GM10248 (cell line): ENCODE results near the gene DPP10.

ENCODE experiments used
- CTCF ChIA-PET: fragments of 300-600 bp; sonication (Branson Sonifier 250); formaldehyde crosslinking; extraction: SDS; loops from one replicate; lab custom pipeline; 2021; ENCODE audit warnings: antibody characterized with exemption; lab: Yijun Ruan, JAX
- POLR2A ChIA-PET: fragments of 350-650 bp; sonication (Branson Sonifier 250); formaldehyde crosslinking; extraction: SDS; loops from one replicate; lab custom pipeline; 2020; ENCODE audit warnings: antibody characterized with exemption; lab: Yijun Ruan, JAX
- DNase-seq: peaks from one replicate; pipeline ENCODE4 v3.0.0; 2012; ENCODE audit errors: extremely low spot score
- CTCF ChIP-seq: IDR thresholded peaks from 2 replicates; pipeline ENCODE4 v1.5.1; 2012; ENCODE audit warnings: mild to moderate bottlenecking, low read depth; ENCODE audit errors: extremely low read depth, missing control alignments, control extremely low read depth

DPP10 gene

GRCh38 chr2:114426756-114427155, 15.7 kb upstream of the DPP10 start:
- TF ChIP-seq CTCF, result no peak
- POLR2A ChIA-PET, result no interaction called here
- DNase-seq, result no peak
- CTCF ChIA-PET, result interaction anchor here (2.0 kb wide), 1 partner anchor 10 kb away, joined by 4 read pairs; no protein-coding TSS in a partner anchor

- CTCF ChIA-PET, result no interaction called here
- TF ChIP-seq CTCF, result no peak
- DNase-seq, result no peak
- POLR2A ChIA-PET, result no interaction called here
Measured at GRCh38 chr2:114436329-114436728, 6.1 kb upstream of the DPP10 start.

GRCh38 chr2:114446571-114446970, 4.1 kb downstream of the DPP10 start:
- ChIA-PET CTCF (no interaction called here), POLR2A (no interaction called here)
- TF ChIP-seq CTCF, result no peak
- DNase-seq, result no peak

- CTCF ChIA-PET, result no interaction called here
- no peak for TF ChIP-seq CTCF
- POLR2A ChIA-PET, result no interaction called here
- no peak for DNase-seq
Measured at GRCh38 chr2:114450639-114451038, 8.2 kb downstream of the DPP10 start.

- CTCF ChIA-PET, result no interaction called here
- no peak for DNase-seq
Measured at GRCh38 chr2:114456566-114456965, 14.1 kb downstream of the DPP10 start.

GRCh38 chr2:114457956-114458355, 15.5 kb downstream of the DPP10 start:
- ChIA-PET POLR2A (no interaction called here), CTCF (no interaction called here)
- TF ChIP-seq CTCF, result no peak
- DNase-seq, result no peak

More at GRCh38 chr2:114456566-114456965, 14.1 kb downstream of the DPP10 start:
- POLR2A ChIA-PET, result no interaction called here
- TF ChIP-seq CTCF, result no peak

GRCh38 chr2:114461116-114461515, 18.7 kb downstream of the DPP10 start:
- TF ChIP-seq CTCF, result no peak
- ChIA-PET POLR2A (no interaction called here), CTCF (no interaction called here)
- DNase-seq, result no peak
